Stomach (tissue), 4 donors: ENCODE results near the gene CXCL17.

Experiments used
- CTCF ChIP-seq, 7 experiments: fragments of 450-650 bp in 4 of 7; fragments of 200-600 bp in 3 of 7; sonication (generic) in 3 of 7; IDR thresholded peaks; one replicate each; pipeline ENCODE4 v1.5.1; 2016 to 2019; ENCODE audit warnings: antibody characterized with exemption in 7 of 7, control low read depth in 2 of 7, mild to moderate bottlenecking in 1 of 7
- EP300 ChIP-seq: sonication (generic); formaldehyde crosslinking; IDR thresholded peaks from one replicate; pipeline ENCODE4 v1.6.1; 2017; ENCODE audit warnings: antibody characterized with exemption
- POLR2A ChIP-seq, 4 donors: fragments of 450-650 bp; IDR thresholded peaks; one replicate each; pipeline ENCODE4 v1.6.1; 2016; ENCODE audit warnings: antibody characterized with exemption in 4 of 4, control low read depth in 2 of 4, mild to moderate bottlenecking in 1 of 4, moderate library complexity in 1 of 4

GRCh38 chr19:42461700-42462324 lies 19.1 kb upstream of the CXCL17 start:
- TF ChIP-seq POLR2A (IDR thresholded peaks at IDR 0.05) (no peak), CTCF (IDR thresholded peaks at IDR 0.05) (no peak), EP300 (no peak)
